GM11168 (cell line): Measurements from ENCODE around the gene CCDC112.
"Not testable (repeated sequence)": the region's sequence is repeated elsewhere in the genome, so short reads cannot be mapped to it uniquely, and the experiment has no call there.

Experiments
- in situ Hi-C: fragments of 300-500 bp; cut with MboI; formaldehyde crosslinking; loops from one replicate; pipeline ENCODE4 v1.12.0; 2022; ENCODE audit warnings: low sequenced_read_pairs; ENCODE audit not compliant: unreplicated experiment

CCDC112 gene, protein sequence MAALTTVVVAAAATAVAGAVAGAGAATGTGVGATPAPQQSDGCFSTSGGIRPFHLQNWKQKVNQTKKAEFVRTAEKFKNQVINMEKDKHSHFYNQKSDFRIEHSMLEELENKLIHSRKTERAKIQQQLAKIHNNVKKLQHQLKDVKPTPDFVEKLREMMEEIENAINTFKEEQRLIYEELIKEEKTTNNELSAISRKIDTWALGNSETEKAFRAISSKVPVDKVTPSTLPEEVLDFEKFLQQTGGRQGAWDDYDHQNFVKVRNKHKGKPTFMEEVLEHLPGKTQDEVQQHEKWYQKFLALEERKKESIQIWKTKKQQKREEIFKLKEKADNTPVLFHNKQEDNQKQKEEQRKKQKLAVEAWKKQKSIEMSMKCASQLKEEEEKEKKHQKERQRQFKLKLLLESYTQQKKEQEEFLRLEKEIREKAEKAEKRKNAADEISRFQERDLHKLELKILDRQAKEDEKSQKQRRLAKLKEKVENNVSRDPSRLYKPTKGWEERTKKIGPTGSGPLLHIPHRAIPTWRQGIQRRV

GRCh38 chr5:115296124-115297022 lies at the start of gene CCDC112:
TSS of gene CCDC112 (minus strand) at chr5:115296654. CDS start at chr5:115296543, 111 bp downstream.
- in situ Hi-C loops = no loop called here

GRCh38 chr5:115345344-115345743 lies 48.9 kb upstream of the CCDC112 start:
- in situ Hi-C loops = no loop called here

DNA sequence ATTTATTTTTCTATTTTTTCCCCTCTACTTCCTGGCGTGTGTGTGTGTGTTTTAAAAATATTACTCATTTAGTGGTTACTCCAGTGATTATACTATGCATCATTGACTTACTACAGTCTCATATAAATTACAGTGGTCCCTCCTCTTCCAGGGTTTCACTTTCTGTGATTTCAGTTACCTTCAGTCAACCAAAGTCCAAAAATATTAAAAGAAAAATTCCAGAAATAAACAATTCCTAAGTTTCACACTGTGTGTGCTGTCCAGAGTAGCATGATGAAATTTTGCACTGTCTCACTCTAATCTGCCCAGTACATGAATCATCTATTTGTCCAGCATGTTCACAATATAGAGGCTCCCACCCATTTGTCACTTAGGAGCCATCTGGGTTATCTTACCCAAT lies 47.4 kb upstream of the CCDC112 start:
- in situ Hi-C loops = no loop called here

DNA sequence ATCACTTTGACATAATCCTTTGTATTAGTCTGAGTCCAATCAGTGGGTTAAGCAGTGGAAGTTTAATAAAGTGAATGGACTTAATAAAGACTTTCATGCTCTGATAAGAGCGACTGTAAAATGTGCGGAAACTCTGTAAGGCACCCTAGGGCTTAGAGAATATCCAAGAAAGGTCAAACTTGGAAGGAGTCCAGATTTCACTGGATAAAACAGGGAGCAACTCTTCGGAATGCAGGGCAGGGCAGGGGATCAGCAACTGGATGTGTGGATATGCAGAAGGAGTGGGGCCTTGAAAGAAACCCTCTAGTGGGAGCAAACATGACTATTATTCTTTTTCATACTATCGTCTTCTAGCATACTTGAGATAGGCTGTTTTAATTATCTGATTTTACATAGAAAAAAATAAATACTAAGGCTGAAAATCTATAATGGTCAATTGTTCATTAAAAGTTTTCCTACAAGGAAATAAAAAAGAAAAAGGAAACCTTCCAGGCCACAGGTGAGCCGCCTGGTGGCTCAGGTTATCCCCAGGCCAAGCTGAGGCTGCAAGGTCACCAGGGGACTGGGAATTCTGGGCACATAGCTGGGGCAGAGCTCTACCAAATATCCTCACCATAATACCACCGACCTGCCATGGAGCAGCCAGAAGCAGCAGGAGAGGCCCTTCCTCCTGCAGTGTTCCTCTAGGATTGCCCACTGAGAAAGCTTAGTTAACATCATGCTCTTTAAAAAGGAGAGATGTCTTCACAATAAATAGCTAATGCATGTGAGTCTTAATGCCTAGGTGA lies 46.3 kb upstream of the CCDC112 start:
- in situ Hi-C loops = no loop called here

DNA sequence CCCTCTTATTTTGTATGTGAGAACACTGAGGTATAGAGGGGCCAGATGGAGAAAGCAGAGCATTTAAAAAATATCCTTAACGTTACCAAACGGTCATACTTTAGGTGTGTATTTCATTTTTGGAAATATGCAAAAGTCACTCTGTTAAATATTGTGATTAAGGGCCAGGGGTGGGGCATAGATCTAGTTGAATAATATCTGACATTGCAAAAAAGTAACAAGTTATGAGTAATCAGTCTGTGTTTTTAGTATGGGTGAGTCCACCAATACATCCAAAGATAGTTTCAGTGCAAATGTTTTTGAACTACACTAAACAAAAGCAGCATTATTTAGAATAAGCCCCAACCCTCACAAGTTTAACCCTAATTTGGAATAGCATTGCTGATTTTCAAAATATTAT lies 45.3 kb upstream of the CCDC112 start:
- in situ Hi-C loops = no loop called here

GRCh38 chr5:115338851-115339250 lies 42.4 kb upstream of the CCDC112 start:
- in situ Hi-C loops = no loop called here

GRCh38 chr5:115337882-115338281 lies 41.4 kb upstream of the CCDC112 start:
- in situ Hi-C loops = no loop called here

- in situ Hi-C loops = no loop called here
Measured at GRCh38 chr5:115336964-115337363, 40.5 kb upstream of the CCDC112 start.

GRCh38 chr5:115336201-115336720 lies 39.8 kb upstream of the CCDC112 start:
- in situ Hi-C loops = no loop called here

DNA sequence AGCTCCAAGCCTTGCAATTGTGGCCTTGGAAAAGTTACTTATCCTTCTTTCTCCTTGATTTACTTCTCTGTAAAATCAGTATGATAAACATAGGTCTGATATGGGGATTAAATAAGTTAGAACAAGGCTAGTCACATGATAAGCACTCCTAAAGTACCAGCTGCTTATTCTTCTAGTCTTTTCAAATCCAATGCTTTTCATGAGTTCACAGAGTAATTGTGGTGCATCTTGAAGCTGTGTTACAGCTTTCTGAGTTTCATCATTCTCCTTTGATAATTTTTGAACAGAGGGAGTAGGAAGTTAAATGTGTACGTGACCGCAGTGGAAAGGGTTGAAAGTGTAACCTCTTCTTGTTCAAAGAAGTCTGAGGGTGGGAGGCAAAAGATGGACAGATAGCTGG lies 38.8 kb upstream of the CCDC112 start:
- in situ Hi-C loops = no loop called here

DNA sequence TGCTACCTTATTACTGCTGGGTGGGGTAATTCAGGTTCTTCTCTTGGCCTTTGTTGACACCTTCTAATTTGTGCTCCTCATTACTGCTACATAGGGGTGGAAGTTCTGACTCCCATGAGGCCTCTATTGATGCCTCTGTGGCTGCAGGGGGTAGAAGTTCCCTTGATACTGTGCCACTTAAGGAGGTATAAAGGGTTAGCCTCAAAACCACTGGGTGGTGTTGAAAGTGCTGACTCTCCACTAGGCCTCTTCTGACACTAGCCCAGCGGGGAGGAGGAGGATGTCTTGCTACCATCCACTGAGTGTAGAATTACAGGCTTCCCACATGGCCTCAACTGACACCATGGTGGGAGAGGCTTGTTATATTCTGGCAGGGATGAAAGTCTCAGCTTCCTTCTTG lies 36.7 kb upstream of the CCDC112 start:
- in situ Hi-C loops = no loop called here

DNA sequence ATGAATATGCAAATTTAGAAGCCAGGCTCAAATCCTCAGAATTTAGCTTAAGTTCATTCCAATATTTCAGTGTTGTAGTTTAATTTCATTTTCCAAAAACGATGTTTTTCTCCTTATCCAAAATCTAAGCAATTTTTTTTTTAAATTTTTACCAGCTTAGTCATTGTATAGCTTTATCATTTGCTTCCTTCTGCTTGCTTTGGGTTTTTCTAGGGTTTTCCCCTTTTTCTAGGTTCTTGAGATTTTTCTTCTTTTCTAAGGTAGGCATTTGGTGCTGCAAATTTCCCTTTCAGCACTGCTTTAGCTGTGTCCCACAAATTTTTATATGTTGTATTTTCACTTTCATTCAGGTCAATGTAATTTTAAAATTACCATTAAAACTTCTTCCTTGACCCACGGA lies 34.4 kb upstream of the CCDC112 start:
- in situ Hi-C loops = no loop called here

- in situ Hi-C loops = no loop called here
Measured at GRCh38 chr5:115329475-115329874, 33.0 kb upstream of the CCDC112 start.

DNA sequence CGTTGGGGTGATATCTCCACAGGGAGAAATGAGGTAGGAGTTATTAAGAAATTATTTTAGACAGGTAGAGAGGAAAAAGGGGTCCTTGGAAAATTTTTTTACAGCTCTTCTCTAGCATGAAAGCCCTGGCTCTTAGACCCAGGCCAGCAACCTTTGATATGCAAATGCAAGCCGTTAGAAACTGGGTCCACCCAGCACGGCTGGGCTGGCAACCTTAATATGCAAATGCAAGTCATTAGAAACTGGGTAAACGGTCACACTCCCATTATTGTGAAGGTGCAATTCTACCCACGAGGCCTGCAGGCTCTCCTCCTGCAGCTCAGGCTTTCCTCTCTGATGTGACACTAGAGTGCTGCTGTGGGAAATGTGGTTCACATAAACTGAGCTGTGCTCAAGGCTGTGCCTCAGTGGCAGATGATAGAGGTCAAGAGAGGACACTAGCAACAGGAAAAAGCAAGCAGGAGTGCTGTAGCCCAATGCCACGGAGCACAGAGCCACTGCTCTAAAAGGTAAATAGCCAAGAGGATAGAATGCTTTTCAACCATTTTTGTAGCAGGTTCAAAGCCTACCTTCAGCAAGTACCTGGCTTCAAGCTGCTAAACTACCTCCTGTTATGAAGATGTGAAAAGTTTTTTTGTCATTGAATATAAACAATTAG lies 32.3 kb upstream of the CCDC112 start:
- in situ Hi-C loops = not testable (repeated sequence)

DNA sequence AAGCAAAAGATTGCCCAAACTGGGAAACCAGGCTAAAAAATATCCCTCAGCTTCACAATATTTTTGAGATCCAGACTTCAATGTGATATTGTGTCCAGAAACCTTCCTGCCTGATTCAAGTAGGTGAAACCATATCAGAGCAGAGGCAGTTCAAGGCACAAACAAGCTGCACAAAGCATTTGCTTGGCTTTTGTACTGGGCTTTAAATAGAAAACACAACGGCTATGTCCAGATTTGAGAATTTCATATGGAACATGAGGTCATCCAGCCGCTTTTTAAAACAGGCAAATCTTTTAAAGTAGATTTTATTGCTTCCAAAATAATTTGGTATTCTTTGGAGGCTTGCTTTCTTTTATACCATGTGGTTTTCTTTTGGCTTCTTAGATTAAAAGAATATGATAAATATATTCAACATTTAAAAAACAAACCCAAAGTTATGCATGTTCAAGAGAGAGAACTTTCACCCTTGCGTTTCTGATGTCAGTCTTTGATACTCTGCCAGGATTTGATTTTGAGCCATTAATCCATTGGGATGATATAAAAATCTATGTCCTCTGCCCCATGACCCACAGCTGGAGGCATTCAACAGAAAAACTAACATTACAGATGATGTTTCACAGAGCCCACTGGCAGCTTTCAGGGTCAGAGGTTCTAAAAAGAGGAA lies 29.0 kb upstream of the CCDC112 start:
- in situ Hi-C loops = no loop called here

DNA sequence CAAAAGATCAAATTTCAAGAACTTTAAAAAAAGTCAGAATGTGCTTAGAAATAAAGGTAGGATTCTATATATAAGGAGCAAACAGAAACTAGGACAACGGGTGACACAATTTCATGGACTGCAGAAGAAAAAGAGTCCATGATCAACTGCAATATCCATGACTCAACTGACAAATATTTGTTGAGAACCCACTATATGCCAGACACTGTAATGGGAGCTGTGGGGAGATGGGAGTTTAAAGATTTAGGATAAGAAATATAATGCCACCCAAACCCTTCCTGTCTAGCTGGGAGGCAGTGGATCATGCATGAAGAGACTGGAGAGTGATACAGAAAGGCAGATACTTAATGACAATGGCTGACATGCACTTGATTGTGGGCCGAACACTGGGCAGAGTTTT lies 27.6 kb upstream of the CCDC112 start:
- in situ Hi-C loops = loop anchor here (5.0 to 25.0 kb wide), 2 partner anchors 38 to 513 kb away; partner anchors contain the start of genes AP3S1 and ATG12

GRCh38 chr5:115322729-115323128 lies 26.3 kb upstream of the CCDC112 start:
- in situ Hi-C loops = loop anchor here (5.0 to 25.0 kb wide), 2 partner anchors 40 to 515 kb away; partner anchors contain the start of genes AP3S1 and ATG12

DNA sequence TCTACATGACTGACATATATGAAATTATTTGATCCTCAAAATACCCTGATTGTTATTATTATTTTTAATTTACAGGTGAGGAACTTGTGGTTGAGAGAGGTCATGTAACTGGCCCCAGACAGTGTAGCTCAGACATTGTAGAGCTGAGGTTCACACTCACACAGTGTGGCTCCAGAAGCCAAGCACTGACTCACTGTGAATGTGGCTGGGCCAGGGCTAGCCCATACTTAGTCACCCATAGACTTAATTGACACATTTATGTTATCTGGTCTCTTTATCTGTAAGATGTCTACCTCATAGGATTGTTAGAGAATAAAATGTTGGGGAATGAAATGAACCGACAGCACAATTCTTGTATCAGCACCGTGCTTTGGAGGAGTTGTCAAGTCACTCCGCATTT lies 24.9 kb upstream of the CCDC112 start:
- in situ Hi-C loops = loop anchor here (5.0 to 25.0 kb wide), 2 partner anchors 41 to 516 kb away; partner anchors contain the start of genes AP3S1 and ATG12

DNA sequence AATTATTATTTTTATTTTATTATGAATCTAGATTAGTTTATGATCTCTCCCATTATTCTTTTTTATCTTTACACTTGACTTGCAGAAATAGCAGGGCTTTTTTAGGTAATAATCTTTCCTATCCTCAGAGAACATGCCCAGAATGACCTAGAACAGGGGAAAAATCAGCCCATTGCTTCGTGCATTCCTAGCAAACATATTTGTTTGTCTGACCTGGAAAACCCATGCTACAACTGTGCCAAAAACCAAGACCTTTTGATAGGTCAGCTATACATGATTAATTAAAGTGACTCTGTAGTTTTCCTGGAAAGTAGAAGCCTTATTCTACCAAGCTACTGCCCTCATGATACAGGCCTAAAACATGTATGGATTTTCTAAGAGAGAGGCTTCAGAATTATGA lies 24.1 kb upstream of the CCDC112 start:
- in situ Hi-C loops = loop anchor here (5.0 to 25.0 kb wide), 2 partner anchors 42 to 517 kb away; partner anchors contain the start of genes AP3S1 and ATG12
